ENCODE results near the gene STAT1.

STAT1 gene

DNA sequence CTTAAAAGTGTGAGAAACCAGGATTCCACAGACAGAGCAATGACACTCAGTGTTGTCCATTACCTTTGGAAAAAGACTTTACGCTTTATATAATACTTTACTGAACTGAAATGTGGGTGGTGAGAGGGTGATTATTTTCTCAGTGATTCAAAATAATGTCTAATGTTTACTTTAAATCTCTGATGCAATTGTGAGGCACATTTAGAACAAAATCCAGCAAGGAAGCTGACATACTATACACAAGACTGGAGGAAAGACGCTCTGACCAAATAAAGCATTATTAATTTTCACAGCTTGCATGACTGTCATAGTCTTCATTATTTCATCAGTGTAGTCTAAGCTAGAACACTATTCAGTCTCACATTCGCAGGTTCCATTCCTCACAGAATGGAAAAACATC is 34.1 kb upstream of the STAT1 start:
- DNase-seq (ENCODE audit: insufficient read length) (no peak), FAIRE-seq (no peak)
- no peak for TF ChIP-seq POLR2A (IDR thresholded peaks at IDR 0.05; ENCODE audit: low read depth, low read length)
- TF ChIP-seq TAF1 (IDR thresholded peaks at IDR 0.05; ENCODE audit: borderline replicate concordance, low read depth, low read length), result no peak
- TF ChIP-seq POLR2AphosphoS5 (IDR thresholded peaks at IDR 0.05; ENCODE audit: low read depth, low read length), result no peak

GRCh38 chr2:191045141-191045540 is 31.2 kb upstream of the STAT1 start:
- DNase-seq (ENCODE audit: insufficient read length) (no peak), FAIRE-seq (no peak)
- TF ChIP-seq POLR2AphosphoS5 (IDR thresholded peaks at IDR 0.05; ENCODE audit: low read depth, low read length) (no peak), TAF1 (IDR thresholded peaks at IDR 0.05; ENCODE audit: borderline replicate concordance, low read depth, low read length) (no peak), POLR2A (IDR thresholded peaks at IDR 0.05; ENCODE audit: low read depth, low read length) (no peak)

GRCh38 chr2:191043438-191043837 is 29.5 kb upstream of the STAT1 start:
- FAIRE-seq, result no peak
- DNase-seq (ENCODE audit: insufficient read length), result no peak
- TF ChIP-seq TAF1 (IDR thresholded peaks at IDR 0.05; ENCODE audit: borderline replicate concordance, low read depth, low read length) (no peak), POLR2AphosphoS5 (IDR thresholded peaks at IDR 0.05; ENCODE audit: low read depth, low read length) (no peak), POLR2A (IDR thresholded peaks at IDR 0.05; ENCODE audit: low read depth, low read length) (no peak)

DNA sequence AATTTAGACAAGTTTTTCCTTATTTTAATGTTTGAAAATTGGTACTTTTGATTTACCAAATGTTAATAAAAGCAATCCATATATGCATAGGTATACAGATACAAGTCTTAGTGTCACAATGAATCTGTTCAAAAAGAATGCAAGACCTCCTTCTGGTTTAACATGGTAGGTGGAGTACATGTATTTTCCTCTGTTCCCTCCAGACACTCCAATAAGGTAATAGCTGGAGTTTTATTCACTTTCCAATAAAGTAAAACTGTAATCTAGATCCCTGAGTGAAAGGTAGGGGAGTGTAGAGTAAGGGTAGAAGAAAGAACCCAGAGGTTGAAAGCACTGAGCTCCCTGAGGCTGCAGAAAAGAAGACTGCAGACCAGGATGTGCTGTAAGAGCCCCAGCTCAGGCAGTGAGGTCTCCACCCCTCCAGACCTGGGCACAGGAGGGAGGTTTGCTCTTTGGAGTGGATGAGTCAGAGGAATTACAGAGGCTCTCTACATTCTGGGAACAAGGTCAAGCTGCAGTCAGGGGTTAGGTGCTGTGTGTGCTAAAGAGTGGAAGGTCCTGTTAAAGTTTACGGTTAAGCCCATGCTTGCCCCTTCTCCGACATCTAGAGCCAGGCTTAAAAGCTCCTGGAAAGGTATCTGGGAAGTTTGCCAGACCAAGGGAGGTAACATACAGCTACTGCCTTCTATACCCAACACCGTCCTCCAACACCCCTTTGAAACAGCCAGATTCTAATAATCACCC is 27.6 kb upstream of the STAT1 start:
- DNase-seq (ENCODE audit: insufficient read length) (no peak), FAIRE-seq (no peak)
- TF ChIP-seq POLR2A (IDR thresholded peaks at IDR 0.05; ENCODE audit: low read depth, low read length) (no peak), TAF1 (IDR thresholded peaks at IDR 0.05; ENCODE audit: borderline replicate concordance, low read depth, low read length) (no peak), POLR2AphosphoS5 (IDR thresholded peaks at IDR 0.05; ENCODE audit: low read depth, low read length) (no peak)

DNA sequence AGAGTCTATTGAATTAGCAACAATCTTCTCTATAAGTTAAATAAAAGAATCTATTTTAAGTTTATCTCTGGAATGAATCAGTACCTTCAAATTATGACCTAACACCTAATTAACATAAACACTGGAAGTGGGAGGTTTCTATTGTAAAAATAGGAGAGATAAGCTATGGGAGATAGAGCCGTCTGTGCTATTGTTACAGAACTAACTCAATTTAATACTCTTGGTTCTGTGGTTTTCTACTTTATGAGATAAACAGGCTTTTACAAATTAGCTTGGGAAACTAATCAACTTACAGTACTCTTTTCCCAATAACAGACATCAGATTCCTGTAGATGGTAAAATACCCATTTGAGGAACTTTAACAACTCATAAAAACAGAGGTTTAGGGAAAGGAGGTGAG is 25.6 kb upstream of the STAT1 start:
- DNase-seq (ENCODE audit: insufficient read length), result no peak
- FAIRE-seq, result no peak
- TF ChIP-seq POLR2A (IDR thresholded peaks at IDR 0.05; ENCODE audit: low read depth, low read length) (no peak), TAF1 (IDR thresholded peaks at IDR 0.05; ENCODE audit: borderline replicate concordance, low read depth, low read length) (no peak), POLR2AphosphoS5 (IDR thresholded peaks at IDR 0.05; ENCODE audit: low read depth, low read length) (no peak)

DNA sequence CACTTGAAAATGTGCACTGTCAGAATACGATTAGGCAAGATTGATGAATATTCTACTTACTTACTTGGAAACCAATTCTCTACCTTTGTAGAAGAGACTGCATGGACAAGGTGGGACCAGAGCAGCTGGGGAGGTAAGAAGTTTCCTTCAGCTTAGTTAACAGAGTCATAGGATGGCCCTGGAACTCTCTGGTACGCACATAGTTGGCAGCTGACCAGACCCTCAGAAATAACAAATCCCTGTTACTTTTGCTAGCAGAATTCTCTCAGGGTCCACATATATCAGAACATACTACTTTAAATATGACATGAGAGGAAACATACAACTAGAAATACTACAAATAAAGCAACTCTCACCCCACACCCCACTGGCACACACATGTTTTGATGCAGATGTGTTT is 24.8 kb upstream of the STAT1 start:
- TF ChIP-seq POLR2AphosphoS5 (IDR thresholded peaks at IDR 0.05; ENCODE audit: low read depth, low read length) (no peak), TAF1 (IDR thresholded peaks at IDR 0.05; ENCODE audit: borderline replicate concordance, low read depth, low read length) (no peak), POLR2A (IDR thresholded peaks at IDR 0.05; ENCODE audit: low read depth, low read length) (no peak)
- FAIRE-seq (no peak), DNase-seq (ENCODE audit: insufficient read length) (no peak)

DNA sequence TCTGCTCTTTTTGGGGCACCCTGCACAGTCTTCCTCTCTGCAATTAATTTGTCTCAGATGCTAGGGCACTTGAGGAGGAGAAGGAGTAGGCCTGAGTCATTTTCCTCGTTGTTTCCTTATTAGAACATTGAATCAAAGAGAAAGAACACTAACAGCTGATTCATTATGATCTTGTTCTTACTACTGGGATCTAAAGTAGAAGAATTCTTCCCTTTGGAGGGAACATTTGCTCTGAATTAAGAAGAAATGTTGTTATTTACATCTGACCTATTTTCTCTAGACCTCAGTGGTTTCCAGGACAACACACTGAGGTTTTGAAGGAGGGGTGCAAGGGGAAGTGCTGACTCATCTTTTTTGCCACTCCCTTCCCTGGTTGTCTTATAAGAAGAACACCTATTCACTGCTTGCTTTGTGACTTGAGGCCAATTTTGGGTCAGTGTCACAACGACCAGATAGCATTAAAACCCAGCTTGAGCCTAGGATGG is 24.3 kb upstream of the STAT1 start:
- FAIRE-seq, result no peak
- no peak for DNase-seq (ENCODE audit: insufficient read length)
- TF ChIP-seq POLR2AphosphoS5 (IDR thresholded peaks at IDR 0.05; ENCODE audit: low read depth, low read length), result no peak
- no peak for TF ChIP-seq TAF1 (IDR thresholded peaks at IDR 0.05; ENCODE audit: borderline replicate concordance, low read depth, low read length)
- no peak for TF ChIP-seq POLR2A (IDR thresholded peaks at IDR 0.05; ENCODE audit: low read depth, low read length)

GRCh38 chr2:191037351-191037750 is 23.4 kb upstream of the STAT1 start:
- DNase-seq (ENCODE audit: insufficient read length) (no peak), FAIRE-seq (no peak)
- TF ChIP-seq POLR2A (IDR thresholded peaks at IDR 0.05; ENCODE audit: low read depth, low read length) (no peak), POLR2AphosphoS5 (IDR thresholded peaks at IDR 0.05; ENCODE audit: low read depth, low read length) (no peak), TAF1 (IDR thresholded peaks at IDR 0.05; ENCODE audit: borderline replicate concordance, low read depth, low read length) (no peak)

DNA sequence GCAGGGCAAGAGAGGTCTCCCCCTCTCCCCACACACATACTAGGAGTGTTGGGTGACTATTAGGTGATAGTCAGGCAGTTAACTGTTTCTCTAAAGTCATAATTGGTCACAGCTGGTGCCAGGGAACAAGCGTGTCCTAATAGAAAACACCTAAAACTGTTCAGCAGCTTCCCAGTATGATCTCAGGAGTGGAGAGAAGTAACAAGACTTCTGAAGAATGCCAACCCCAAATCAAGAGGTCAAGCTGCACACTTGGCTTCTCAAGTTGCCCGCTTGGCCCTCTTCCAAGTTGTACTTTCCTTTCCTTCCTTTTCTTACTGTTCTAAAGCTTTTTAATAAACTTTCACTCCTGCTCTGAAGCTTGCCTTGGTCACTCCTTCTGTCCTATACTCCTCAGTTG is 22.4 kb upstream of the STAT1 start:
- no peak for DNase-seq (ENCODE audit: insufficient read length)
- no peak for FAIRE-seq
- TF ChIP-seq TAF1 (IDR thresholded peaks at IDR 0.05; ENCODE audit: borderline replicate concordance, low read depth, low read length) (no peak), POLR2AphosphoS5 (IDR thresholded peaks at IDR 0.05; ENCODE audit: low read depth, low read length) (no peak), POLR2A (IDR thresholded peaks at IDR 0.05; ENCODE audit: low read depth, low read length) (no peak)

DNA sequence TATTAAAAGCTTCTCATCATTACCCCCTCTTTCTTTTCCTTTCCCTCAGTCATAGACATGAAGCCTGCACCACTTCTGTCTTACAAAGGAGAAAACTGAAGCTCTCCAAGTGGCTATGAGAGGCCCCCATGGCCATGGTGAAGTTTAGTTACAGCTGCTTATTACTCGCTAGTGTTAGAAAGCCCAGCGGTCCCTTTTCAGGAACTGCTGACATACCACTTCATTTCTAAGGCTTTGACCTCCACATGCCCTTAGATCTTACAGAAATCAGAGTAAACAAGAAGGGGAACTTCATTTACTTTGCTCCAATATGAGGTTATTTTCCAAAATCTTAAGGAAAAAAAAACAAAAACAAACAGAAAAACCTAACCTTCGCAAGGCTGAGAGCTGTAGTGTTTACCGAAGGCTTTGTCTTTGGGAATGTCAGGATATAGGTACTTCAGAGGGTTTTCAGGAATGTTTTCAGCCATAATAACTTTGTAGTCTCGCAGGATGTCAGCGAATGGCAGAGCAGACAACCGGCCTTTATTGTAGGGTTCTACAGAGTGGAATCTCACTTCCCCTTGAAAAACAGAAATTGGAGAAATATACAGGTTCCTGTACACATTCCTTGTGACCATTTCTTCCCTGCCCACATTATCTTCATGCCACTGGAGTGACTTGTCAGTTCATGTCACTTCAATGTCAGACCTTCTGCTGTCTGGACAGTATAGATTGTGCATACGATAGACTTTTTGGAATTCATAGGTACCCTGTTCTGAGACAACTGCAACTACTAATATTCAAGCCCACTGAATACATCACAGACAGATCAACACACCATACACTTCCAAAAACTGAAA is 18.8 kb upstream of the STAT1 start:
- no peak for FAIRE-seq
- TF ChIP-seq POLR2AphosphoS5 (IDR thresholded peaks at IDR 0.05; ENCODE audit: low read depth, low read length) (no peak), POLR2A (IDR thresholded peaks at IDR 0.05; ENCODE audit: low read depth, low read length) (no peak), TAF1 (IDR thresholded peaks at IDR 0.05; ENCODE audit: borderline replicate concordance, low read depth, low read length) (no peak)
- no peak for DNase-seq (ENCODE audit: insufficient read length)

DNA sequence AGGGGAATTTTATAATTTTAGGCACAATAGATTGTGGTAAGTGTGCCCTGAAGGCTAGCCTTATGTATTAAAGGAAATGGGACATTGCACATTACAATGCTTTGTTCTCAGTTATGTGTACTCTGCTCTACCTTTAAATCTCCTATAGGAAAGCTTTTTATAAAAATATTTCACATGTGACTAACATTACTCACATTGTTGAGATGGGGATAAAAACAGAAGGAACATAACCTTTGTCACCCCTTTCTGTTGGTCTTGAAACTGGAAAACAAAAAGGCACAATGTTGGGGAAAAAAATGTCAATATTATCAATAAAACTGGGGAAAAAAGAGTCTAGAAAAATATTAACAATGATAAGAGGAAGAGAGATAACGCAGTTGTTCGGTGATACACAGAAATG is 17.3 kb upstream of the STAT1 start:
- no peak for FAIRE-seq
- DNase-seq (ENCODE audit: insufficient read length), result no peak
- TF ChIP-seq TAF1 (IDR thresholded peaks at IDR 0.05; ENCODE audit: borderline replicate concordance, low read depth, low read length), result no peak
- no peak for TF ChIP-seq POLR2A (IDR thresholded peaks at IDR 0.05; ENCODE audit: low read depth, low read length)
- TF ChIP-seq POLR2AphosphoS5 (IDR thresholded peaks at IDR 0.05; ENCODE audit: low read depth, low read length), result no peak

All from GM12892 (cell line).